Sciatic nerve (tissue), 2 donors: ENCODE measurements around the gene HLA-E. TPM values are rescaled to one million over a fixed set of nuclear protein-coding genes. Genes with fewer than 3 reads are reported as not detected.
A peak's percentile ranks its signal among the peaks of the same experiment; 100 is the strongest.
"Not testable (repeated sequence)": the region's sequence is repeated elsewhere in the genome, so short reads cannot be mapped to it uniquely, and the experiment has no call there.

ENCODE experiments used
- ATAC-seq: fragments of 200-7000 bp; cut with Tn5 transposase; one replicate; pipeline ENCODE4 v1.9.1; 2020; ENCODE audit warnings: mild to moderate bottlenecking, moderate library complexity
- DNase-seq: peaks from one replicate; pipeline ENCODE4 v3.0.0-alpha.2; 2020; ENCODE audit warnings: low spot score
- intact Hi-C: fragments of 100-400 bp; cut with DNase I; formaldehyde crosslinking; loops from one replicate; pipeline ENCODE4 v1.14.2; 2022
- total RNA-seq: library from RNA; stranded (reverse); fragmentation: NEBNext Ultra II Directional; extraction: Animal tissue kit (Norgen Biotek cat#: 25700); gene quantifications from one replicate; pipeline ENCODE4 v1.2.1, GENCODE V29; 2021
- donor health status: DM: no; HTN: no; CAD: no.
- donor health status: DM: no; HTN: no; CAD: no.

The HLA-E gene
- total RNA-seq, 1 donor from 2014 or later = 546 TPM

GRCh38 chr6:30497261-30497599 is 7.9 kb downstream of the HLA-E start:
- DNase-seq, ATAC-seq, intact Hi-C loops: not testable (repeated sequence)

GRCh38 chr6:30497714-30498113 is 8.4 kb downstream of the HLA-E start:
- intact Hi-C loops = no loop called here
- no peak for DNase-seq
- peak; percentile 18 for ATAC-seq

- ATAC-seq, DNase-seq, intact Hi-C loops: not testable (repeated sequence)
Observed at GRCh38 chr6:30498705-30499104, 9.4 kb downstream of the HLA-E start.

- intact Hi-C loops = no loop called here
- peak; percentile 13 for ATAC-seq
- DNase-seq = no peak
Observed at GRCh38 chr6:30500421-30501355, 11.4 kb downstream of the HLA-E start.

- intact Hi-C loops = no loop called here
- no peak for ATAC-seq
- DNase-seq = no peak
Observed at GRCh38 chr6:30507849-30508827, 18.8 kb downstream of the HLA-E start.

- DNase-seq (no peak), ATAC-seq (no peak)
- intact Hi-C loops = no loop called here
Observed at GRCh38 chr6:30508890-30509736, 19.8 kb downstream of the HLA-E start.

- intact Hi-C loops = no loop called here
- DNase-seq (no peak), ATAC-seq (no peak)
Observed at GRCh38 chr6:30510419-30511168, 21.3 kb downstream of the HLA-E start.

GRCh38 chr6:30511169-30511546 is 21.8 kb downstream of the HLA-E start:
- ATAC-seq = no peak
- no peak for DNase-seq
- intact Hi-C loops = no loop called here

GRCh38 chr6:30513451-30513850 is 24.1 kb downstream of the HLA-E start:
- no peak for ATAC-seq

GRCh38 chr6:30515106-30515505 is 25.8 kb downstream of the HLA-E start:
- no peak for ATAC-seq
- DNase-seq = no peak
- intact Hi-C loops = no loop called here

More at GRCh38 chr6:30513451-30513850, 24.1 kb downstream of the HLA-E start:
- intact Hi-C loops = no loop called here
- DNase-seq = no peak

- intact Hi-C loops = no loop called here
- DNase-seq (peak; percentile 91), ATAC-seq (peak; percentile 99)
Observed at GRCh38 chr6:30515944-30516753, 26.8 kb downstream of the HLA-E start.

GRCh38 chr6:30516754-30517076 is 27.4 kb downstream of the HLA-E start:
- DNase-seq, intact Hi-C loops, ATAC-seq: not testable (repeated sequence)

- ATAC-seq, DNase-seq, intact Hi-C loops: not testable (repeated sequence)
Observed at GRCh38 chr6:30517767-30518504, 28.6 kb downstream of the HLA-E start.

- ATAC-seq, DNase-seq, intact Hi-C loops: not testable (repeated sequence)
Observed at GRCh38 chr6:30518505-30519145, 29.3 kb downstream of the HLA-E start.

- intact Hi-C loops = no loop called here
- DNase-seq = no peak
- no peak for ATAC-seq
Observed at GRCh38 chr6:30520522-30520921, 31.2 kb downstream of the HLA-E start.

GRCh38 chr6:30521082-30521481 is 31.8 kb downstream of the HLA-E start:
- ATAC-seq, intact Hi-C loops, DNase-seq: not testable (repeated sequence)
